Loucy (cell line): ENCODE data around the gene WIPF2.
"Not testable (repeated sequence)": the region's sequence is repeated elsewhere in the genome, so short reads cannot be mapped to it uniquely, and the experiment has no call there.

Source experiments
- H2AFZ ChIP-seq: fragments of 200-600 bp; sonication (generic); 2 replicates; pipeline ENCODE4 v1.6.0; 2016; ENCODE audit warnings: antibody characterized with exemption, mild to moderate bottlenecking, low read length, moderate library complexity
- H3F3A ChIP-seq: fragments of 200-600 bp; 2 replicates; pipeline ENCODE4 v1.6.0; 2016; ENCODE audit warnings: antibody characterized with exemption, low read depth, mild to moderate bottlenecking
- H3K27me3 ChIP-seq: fragments of 200-600 bp; sonication (generic); 2 replicates; pipeline ENCODE4 v1.6.1; 2014; ENCODE audit warnings: low read length, mild to moderate bottlenecking; ENCODE audit not compliant: insufficient read depth, poor library complexity, severe bottlenecking
- H3K36me3 ChIP-seq: fragments of 200-600 bp; sonication (generic); 2 replicates; pipeline ENCODE4 v1.6.1; 2016; ENCODE audit warnings: low read length; ENCODE audit not compliant: insufficient read depth
- H3K4me1 ChIP-seq: fragments of 200-600 bp; sonication (generic); 2 replicates; pipeline ENCODE4 v1.5.1; 2014; ENCODE audit warnings: low read length, mild to moderate bottlenecking; ENCODE audit not compliant: insufficient read depth, poor library complexity, severe bottlenecking
- H3K4me2 ChIP-seq: fragments of 200-600 bp; sonication (generic); 2 replicates; pipeline ENCODE4 v1.6.0; 2014; ENCODE audit warnings: antibody characterized with exemption, low read length, low read depth, mild to moderate bottlenecking; ENCODE audit not compliant: poor library complexity, severe bottlenecking
- H3K4me3 ChIP-seq: fragments of 200-600 bp; sonication (generic); 2 replicates; pipeline ENCODE4 v1.5.1; 2014; ENCODE audit warnings: low read length, mild to moderate bottlenecking, mixed read lengths; ENCODE audit not compliant: poor library complexity, severe bottlenecking
- H3K79me2 ChIP-seq: fragments of 200-600 bp; sonication (generic); 2 replicates; pipeline ENCODE4 v1.6.1; 2014; ENCODE audit warnings: low read length; ENCODE audit not compliant: insufficient read depth
- H3K9ac ChIP-seq: fragments of 200-600 bp; sonication (generic); 2 replicates; pipeline ENCODE4 v1.6.0; 2014; ENCODE audit warnings: mild to moderate bottlenecking, low read depth, low read length, moderate library complexity; ENCODE audit not compliant: poor library complexity, severe bottlenecking
- H3K9me2 ChIP-seq: fragments of 200-600 bp; sonication (generic); replicated peaks from 2 replicates; pipeline ENCODE4 v1.6.1; 2016; ENCODE audit warnings: low read depth, low read length, mixed read lengths
- H3K9me3 ChIP-seq: fragments of 200-600 bp; sonication (generic); 2 replicates; pipeline ENCODE4 v1.6.1; 2014; ENCODE audit warnings: mild to moderate bottlenecking, antibody characterized with exemption, low read length, low read depth; ENCODE audit not compliant: insufficient read depth
- H4K20me1 ChIP-seq: fragments of 200-600 bp; sonication (generic); 2 replicates; pipeline ENCODE4 v1.6.0; 2014; ENCODE audit warnings: antibody characterized with exemption, low read length, mild to moderate bottlenecking; ENCODE audit not compliant: insufficient read depth, poor library complexity, severe bottlenecking
- CTCF ChIP-seq: fragments of 200-600 bp; sonication (generic); conservative IDR thresholded peaks from 2 replicates; pipeline ENCODE4 v1.5.1; 2014; ENCODE audit warnings: mild to moderate bottlenecking, antibody characterized with exemption, low read length
- EZH2phosphoT487 ChIP-seq: fragments of 200-600 bp; IDR thresholded peaks from 2 replicates; pipeline ENCODE4 v1.6.1; 2018; ENCODE audit warnings: antibody characterized with exemption, mild to moderate bottlenecking, moderate library complexity, borderline replicate concordance

Gene WIPF2

GRCh38 chr17:40219594-40220338 is 662 bp downstream of the WIPF2 start:
- Histone ChIP-seq H3K27me3 (no peaks in the 10 kb centered on the region), H3K79me2 (peaks cover 39% of the 10 kb centered on the region), H2AFZ (peak overlapping the region; percentile 95), H3K9me3 (no peaks in the 10 kb centered on the region), H3K9me2 (no peaks in the 10 kb centered on the region), H3F3A (no peaks in the 10 kb centered on the region), H3K9ac (peak overlapping the region; percentile 84), H3K4me3 (peak overlapping the region; percentile 92), H4K20me1 (peaks cover under 1% of the 10 kb centered on the region), H3K36me3 (no peaks in the 10 kb centered on the region), H3K4me2 (peak overlapping the region; percentile 98), H3K4me1 (peaks cover 25% of the 10 kb centered on the region)
- no peak for TF ChIP-seq EZH2phosphoT487

GRCh38 chr17:40224718-40225550 is 5.8 kb downstream of the WIPF2 start:
- Histone ChIP-seq H3K79me2 (peaks cover 72% of the 10 kb centered on the region), H4K20me1 (peaks cover 5% of the 10 kb centered on the region), H3K4me2 (peak overlapping the region; percentile 49), H3K4me3 (peak overlapping the region; percentile 11), H2AFZ (no peak overlapping the region), H3K9ac (peak overlapping the region; percentile 40), H3F3A (no peaks in the 10 kb centered on the region), H3K36me3 (no peaks in the 10 kb centered on the region), H3K27me3 (no peaks in the 10 kb centered on the region), H3K4me1 (peaks cover 24% of the 10 kb centered on the region), H3K9me3 (no peaks in the 10 kb centered on the region), H3K9me2 (no peaks in the 10 kb centered on the region)
- TF ChIP-seq CTCF (no peak), EZH2phosphoT487 (no peak)

- not testable (repeated sequence) for H2AFZ ChIP-seq, H3K9me2 ChIP-seq, H3F3A ChIP-seq, H3K9ac ChIP-seq, H3K27me3 ChIP-seq, H3K4me3 ChIP-seq, H4K20me1 ChIP-seq, H3K4me2 ChIP-seq, H3K9me3 ChIP-seq
- Histone ChIP-seq H3K79me2 (peaks cover 65% of the 10 kb centered on the region), H3K4me1 (peaks cover 10% of the 10 kb centered on the region), H3K36me3 (peaks cover 12% of the 10 kb centered on the region; the same call in 1 of the 2 replicates)
Measured at GRCh38 chr17:40229146-40229545, 10.0 kb downstream of the WIPF2 start.

GRCh38 chr17:40230670-40231069 is 11.6 kb downstream of the WIPF2 start:
- H3K4me3 ChIP-seq, result no peak overlapping the region
- peaks cover 18% of the 10 kb centered on the region; the same call in 1 of the 2 replicates for H3K36me3 ChIP-seq
- H3K9me3 ChIP-seq, result no peaks in the 10 kb centered on the region
- H3K4me1 ChIP-seq, result no peaks in the 10 kb centered on the region
- no peaks in the 10 kb centered on the region for H3K9me2 ChIP-seq
- peaks cover 50% of the 10 kb centered on the region for H3K79me2 ChIP-seq
- H2AFZ ChIP-seq, result no peak overlapping the region
- H3F3A ChIP-seq, result no peaks in the 10 kb centered on the region
- H3K4me2 ChIP-seq, result no peak overlapping the region
- no peak for TF ChIP-seq EZH2phosphoT487
- TF ChIP-seq CTCF, result no peak
- H3K27me3 ChIP-seq, result no peaks in the 10 kb centered on the region
- H3K9ac ChIP-seq, result no peak overlapping the region
- H4K20me1 ChIP-seq, result no peaks in the 10 kb centered on the region

- H3K4me3 ChIP-seq, H3K27me3 ChIP-seq, H3K4me1 ChIP-seq, H3F3A ChIP-seq, H3K9ac ChIP-seq, H2AFZ ChIP-seq, H3K9me3 ChIP-seq, H4K20me1 ChIP-seq, H3K4me2 ChIP-seq, H3K9me2 ChIP-seq: not testable (repeated sequence)
- peaks cover 42% of the 10 kb centered on the region for H3K79me2 ChIP-seq
- peaks cover 18% of the 10 kb centered on the region; the same call in 1 of the 2 replicates for H3K36me3 ChIP-seq
Measured at GRCh38 chr17:40231928-40232327, 12.8 kb downstream of the WIPF2 start.
